DND-41 (cell line): ENCODE data around the gene MCM5.

ENCODE experiments used
- ATAC-seq: fragments of 200-7000 bp; cut with Tn5 transposase; 3 replicates; pipeline ENCODE4 v1.9.1; 2021; ENCODE audit warnings: low read depth; ENCODE audit not compliant: insufficient read depth
- DNase-seq: peaks from one replicate; pipeline ENCODE4 v3.0.0-alpha.2; 2020
- H2AFZ ChIP-seq: 2 replicates; pipeline ENCODE4 v1.6.0; 2012; ENCODE audit warnings: low read depth, low read length
- H3K27ac ChIP-seq: 2 replicates; pipeline ENCODE4 v1.5.1; 2012; ENCODE audit warnings: low read length, inconsistent platforms
- H3K27me3 ChIP-seq: fragments of 200-600 bp; sonication (generic); 2 replicates; pipeline ENCODE4 v1.6.0; 2012; ENCODE audit warnings: low read length, mild to moderate bottlenecking, inconsistent platforms; ENCODE audit not compliant: insufficient read depth, poor library complexity
- H3K36me3 ChIP-seq: 2 replicates; pipeline ENCODE4 v1.5.1; 2012; ENCODE audit warnings: low read length, inconsistent platforms; ENCODE audit not compliant: insufficient read depth
- H3K4me1 ChIP-seq: 2 replicates; pipeline ENCODE4 v1.5.1; 2012; ENCODE audit warnings: mild to moderate bottlenecking, low read length; ENCODE audit not compliant: insufficient read depth
- H3K4me2 ChIP-seq: 2 replicates; pipeline ENCODE4 v1.6.0; 2012; ENCODE audit warnings: mild to moderate bottlenecking, moderate library complexity, low read length, inconsistent platforms; ENCODE audit not compliant: insufficient read depth
- H3K4me3 ChIP-seq, 2 experiments: fragments of 200-600 bp in 1 of 2; shearing (Covaris generic) in 1 of 2; 2 replicates each; pipeline ENCODE4 v1.5.1; 2012 to 2016; ENCODE audit warnings: inconsistent platforms in 2 of 2, low read length in 2 of 2, mild to moderate bottlenecking in 2 of 2, low read depth in 1 of 2, moderate library complexity in 1 of 2
- H3K79me2 ChIP-seq: 2 replicates; pipeline ENCODE4 v1.6.0; 2012; ENCODE audit warnings: low read length, inconsistent platforms; ENCODE audit not compliant: insufficient read depth
- H3K9ac ChIP-seq: 2 replicates; pipeline ENCODE4 v1.6.0; 2012; ENCODE audit warnings: low read depth, mild to moderate bottlenecking, inconsistent platforms, low read length, moderate library complexity
- H3K9me3 ChIP-seq: 2 replicates; pipeline ENCODE4 v1.5.1; 2012; ENCODE audit warnings: low read length, moderate library complexity, mild to moderate bottlenecking, inconsistent platforms; ENCODE audit not compliant: insufficient read depth, severe bottlenecking
- H4K20me1 ChIP-seq: 2 replicates; pipeline ENCODE4 v1.6.0; 2012; ENCODE audit warnings: low read length; ENCODE audit not compliant: insufficient read depth
- EZH2 ChIP-seq: IDR thresholded peaks from 3 replicates; pipeline ENCODE4 v1.6.1; 2012; ENCODE audit warnings: borderline replicate concordance, low read depth, mild to moderate bottlenecking, moderate library complexity, low read length, inconsistent platforms; ENCODE audit not compliant: severe bottlenecking
- TF ChIP-seq, protein P1 (sequence below): IDR thresholded peaks from 2 replicates; pipeline ENCODE4 v1.5.1; 2012; ENCODE audit warnings: borderline replicate concordance, low read length, moderate library complexity, mild to moderate bottlenecking; ENCODE audit not compliant: poor library complexity, severe bottlenecking; ENCODE audit errors: extremely low read depth

MCM5 gene

DNA sequence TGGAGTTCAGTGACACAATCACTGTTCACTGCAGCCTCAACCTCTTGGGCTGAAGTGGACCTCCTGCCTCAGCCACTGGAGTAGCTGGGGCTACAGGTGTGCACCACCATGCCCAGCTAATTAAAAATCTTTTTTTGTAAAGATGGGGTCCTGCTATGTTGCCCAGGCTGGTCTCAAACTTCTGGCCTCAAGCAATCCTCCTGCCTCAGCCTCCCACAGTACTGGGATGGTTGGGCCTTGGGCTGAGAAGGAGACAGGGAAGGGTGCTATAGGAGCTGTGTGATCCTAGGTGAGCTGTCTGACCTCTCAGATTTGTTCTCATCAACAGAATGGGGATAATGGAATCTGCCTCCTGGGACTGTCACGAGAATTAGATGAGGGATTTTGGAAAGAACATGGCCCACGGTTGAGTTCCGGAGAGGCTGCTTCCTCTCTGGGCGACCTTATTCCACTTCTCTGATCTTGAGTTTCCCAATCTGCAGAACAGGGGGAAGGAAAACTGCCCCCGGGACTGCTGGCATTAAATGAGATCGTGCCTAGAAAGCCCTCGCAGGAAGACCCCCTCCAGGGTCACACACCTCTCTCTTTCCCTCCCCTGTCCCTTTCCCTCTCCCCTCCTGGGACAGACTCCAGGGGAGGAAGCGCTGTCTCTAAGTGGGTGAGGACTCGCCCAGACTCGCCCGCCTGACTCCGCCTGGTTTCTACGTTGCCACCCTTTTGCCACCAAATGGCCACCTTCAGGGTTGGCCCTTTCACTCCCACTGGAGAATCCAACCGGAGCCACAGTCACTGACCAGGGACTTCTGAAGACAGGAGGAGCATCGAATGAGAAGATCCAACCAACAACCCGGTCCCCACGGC, 50.1 kb downstream of the MCM5 start:
- no peaks in the 10 kb centered on the region for H3K9me3 ChIP-seq
- no peak for TF ChIP-seq EZH2
- TF ChIP-seq, protein P1, sequence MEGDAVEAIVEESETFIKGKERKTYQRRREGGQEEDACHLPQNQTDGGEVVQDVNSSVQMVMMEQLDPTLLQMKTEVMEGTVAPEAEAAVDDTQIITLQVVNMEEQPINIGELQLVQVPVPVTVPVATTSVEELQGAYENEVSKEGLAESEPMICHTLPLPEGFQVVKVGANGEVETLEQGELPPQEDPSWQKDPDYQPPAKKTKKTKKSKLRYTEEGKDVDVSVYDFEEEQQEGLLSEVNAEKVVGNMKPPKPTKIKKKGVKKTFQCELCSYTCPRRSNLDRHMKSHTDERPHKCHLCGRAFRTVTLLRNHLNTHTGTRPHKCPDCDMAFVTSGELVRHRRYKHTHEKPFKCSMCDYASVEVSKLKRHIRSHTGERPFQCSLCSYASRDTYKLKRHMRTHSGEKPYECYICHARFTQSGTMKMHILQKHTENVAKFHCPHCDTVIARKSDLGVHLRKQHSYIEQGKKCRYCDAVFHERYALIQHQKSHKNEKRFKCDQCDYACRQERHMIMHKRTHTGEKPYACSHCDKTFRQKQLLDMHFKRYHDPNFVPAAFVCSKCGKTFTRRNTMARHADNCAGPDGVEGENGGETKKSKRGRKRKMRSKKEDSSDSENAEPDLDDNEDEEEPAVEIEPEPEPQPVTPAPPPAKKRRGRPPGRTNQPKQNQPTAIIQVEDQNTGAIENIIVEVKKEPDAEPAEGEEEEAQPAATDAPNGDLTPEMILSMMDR = no peak
- H3K79me2 ChIP-seq = no peaks in the 10 kb centered on the region
- ATAC-seq = no peak
- H3K27me3 ChIP-seq = no peaks in the 10 kb centered on the region
- no peak for DNase-seq
- peaks cover 11% of the 10 kb centered on the region for H4K20me1 ChIP-seq
- peaks cover 76% of the 10 kb centered on the region for H3K36me3 ChIP-seq
- no peak overlapping the region for H3K4me2 ChIP-seq
- H3K4me1 ChIP-seq = no peaks in the 10 kb centered on the region
- no peak overlapping the region for H3K9ac ChIP-seq
- H3K27ac ChIP-seq = no peak overlapping the region
- no peak overlapping the region for H3K4me3 ChIP-seq
- H2AFZ ChIP-seq = no peak overlapping the region

GRCh38 chr22:35450824-35451569, 51.1 kb downstream of the MCM5 start:
- peaks cover 8% of the 10 kb centered on the region for H4K20me1 ChIP-seq
- H3K27ac ChIP-seq = no peak overlapping the region
- no peaks in the 10 kb centered on the region for H3K79me2 ChIP-seq
- no peak for DNase-seq
- no peak overlapping the region for H3K9ac ChIP-seq
- H3K27me3 ChIP-seq = no peaks in the 10 kb centered on the region
- ATAC-seq = no peak
- H2AFZ ChIP-seq = no peak overlapping the region
- no peak overlapping the region for H3K4me3 ChIP-seq
- H3K4me1 ChIP-seq = no peaks in the 10 kb centered on the region
- H3K9me3 ChIP-seq = no peaks in the 10 kb centered on the region
- TF ChIP-seq EZH2 = no peak
- TF ChIP-seq, protein P1 = no peak
- H3K36me3 ChIP-seq = peaks cover 74% of the 10 kb centered on the region
- no peak overlapping the region for H3K4me2 ChIP-seq

- H3K4me1 ChIP-seq = no peaks in the 10 kb centered on the region
- H3K9me3 ChIP-seq = no peaks in the 10 kb centered on the region
- TF ChIP-seq EZH2 = no peak
- TF ChIP-seq, protein P1 = no peak
- DNase-seq (no peak), ATAC-seq (no peak)
- peaks cover 69% of the 10 kb centered on the region for H3K36me3 ChIP-seq
- H4K20me1 ChIP-seq = peaks cover 7% of the 10 kb centered on the region
- H2AFZ ChIP-seq = no peak overlapping the region
- no peak overlapping the region for H3K9ac ChIP-seq
- no peak overlapping the region for H3K4me2 ChIP-seq
- no peak overlapping the region for H3K4me3 ChIP-seq
- H3K27ac ChIP-seq = no peak overlapping the region
- H3K27me3 ChIP-seq = no peaks in the 10 kb centered on the region
- H3K79me2 ChIP-seq = no peaks in the 10 kb centered on the region
Observed at GRCh38 chr22:35451592-35451991, 51.7 kb downstream of the MCM5 start.
